Heart left ventricle (tissue), 13 donors: ENCODE measurements around the gene MRPS23.

ENCODE experiments used
- POLR2A ChIP-seq, 2 donors: fragments of 450-650 bp; IDR thresholded peaks; one replicate each; pipeline ENCODE4 v1.6.1; 2017; ENCODE audit warnings: antibody characterized with exemption in 2 of 2, mild to moderate bottlenecking in 2 of 2, moderate library complexity in 2 of 2
- TF ChIP-seq, protein P1 (sequence below), 12 donors: fragments of 200-600 bp; sonication (generic) in 4 of 12; IDR thresholded peaks; one replicate each; pipeline versions ENCODE4 v1.5.0 to v1.8.0; 2018 to 2022; ENCODE audit warnings: antibody characterized with exemption in 12 of 12, mild to moderate bottlenecking in 5 of 12
- donor health status: ischemic (EF 13 %, LVEDD 7.1; RV severe dilation, severe dysfunction).
- donor health status: DM: no; HTN: yes; CAD: no.
- donor health status: DM: no; HTN: no; CAD: no.
- donor health status: ischemic (EF 25% LVEDD 6.9; RV normal size, moderate dysfunction).
- donor health status: ischemic (EF 25% LVEDD 5.7; RV mildly dilated, moderate dysfunction).
- donor health status: ischemic (EF 35%, LVEDD 5.7; RV mildly dilated, moderate dysfunction).
- donor health status: nonischemic (EF 11% LVEDD 7.7; RV severe dilation, severe dysfunction).
- donor health status: DM: yes; HTN: yes; CAD: no.
- donor health status: PGD.
- donor health status: ischemic (EF 29% LVEDD 5.4; RV normal size, mild dysfunction).
- donor health status: nonischemic (EF 23%, LVEDD 6.1; RV moderate dilation, normal function).

GRCh38 chr17:57832314-57833178, 17.3 kb downstream of the MRPS23 start:
- TF ChIP-seq, protein P1, sequence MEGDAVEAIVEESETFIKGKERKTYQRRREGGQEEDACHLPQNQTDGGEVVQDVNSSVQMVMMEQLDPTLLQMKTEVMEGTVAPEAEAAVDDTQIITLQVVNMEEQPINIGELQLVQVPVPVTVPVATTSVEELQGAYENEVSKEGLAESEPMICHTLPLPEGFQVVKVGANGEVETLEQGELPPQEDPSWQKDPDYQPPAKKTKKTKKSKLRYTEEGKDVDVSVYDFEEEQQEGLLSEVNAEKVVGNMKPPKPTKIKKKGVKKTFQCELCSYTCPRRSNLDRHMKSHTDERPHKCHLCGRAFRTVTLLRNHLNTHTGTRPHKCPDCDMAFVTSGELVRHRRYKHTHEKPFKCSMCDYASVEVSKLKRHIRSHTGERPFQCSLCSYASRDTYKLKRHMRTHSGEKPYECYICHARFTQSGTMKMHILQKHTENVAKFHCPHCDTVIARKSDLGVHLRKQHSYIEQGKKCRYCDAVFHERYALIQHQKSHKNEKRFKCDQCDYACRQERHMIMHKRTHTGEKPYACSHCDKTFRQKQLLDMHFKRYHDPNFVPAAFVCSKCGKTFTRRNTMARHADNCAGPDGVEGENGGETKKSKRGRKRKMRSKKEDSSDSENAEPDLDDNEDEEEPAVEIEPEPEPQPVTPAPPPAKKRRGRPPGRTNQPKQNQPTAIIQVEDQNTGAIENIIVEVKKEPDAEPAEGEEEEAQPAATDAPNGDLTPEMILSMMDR (IDR thresholded peaks at IDR 0.05): no peak
- TF ChIP-seq POLR2A (IDR thresholded peaks at IDR 0.05): no peak
